Stimulated activated CD8-positive, alpha-beta memory T cell treated with anti-CD3 and anti-CD28 coated beads, Interleukin-7, amount 100 ng/mL, for 48 hours (primary cell): ENCODE results near the gene LGALS16.
"Not testable (repeated sequence)": the region's sequence is repeated elsewhere in the genome, so short reads cannot be mapped to it uniquely, and the experiment has no call there.

ENCODE experiments used
- DNase-seq, 2 donors: peaks; one replicate each; pipeline ENCODE4 v3.0.0-alpha.2; 2020; ENCODE audit warnings: low read depth in 1 of 2; ENCODE audit errors: extremely low read depth in 1 of 2

LGALS16 gene, protein sequence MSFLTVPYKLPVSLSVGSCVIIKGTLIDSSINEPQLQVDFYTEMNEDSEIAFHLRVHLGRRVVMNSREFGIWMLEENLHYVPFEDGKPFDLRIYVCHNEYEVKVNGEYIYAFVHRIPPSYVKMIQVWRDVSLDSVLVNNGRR

GRCh38 chr19:39655613-39656012 lies at the start of gene LGALS16:
TSS of gene LGALS16 (plus strand) at chr19:39655913. CDS start at chr19:39655962, 49 bp downstream.
- DNase-seq = no peak

DNA sequence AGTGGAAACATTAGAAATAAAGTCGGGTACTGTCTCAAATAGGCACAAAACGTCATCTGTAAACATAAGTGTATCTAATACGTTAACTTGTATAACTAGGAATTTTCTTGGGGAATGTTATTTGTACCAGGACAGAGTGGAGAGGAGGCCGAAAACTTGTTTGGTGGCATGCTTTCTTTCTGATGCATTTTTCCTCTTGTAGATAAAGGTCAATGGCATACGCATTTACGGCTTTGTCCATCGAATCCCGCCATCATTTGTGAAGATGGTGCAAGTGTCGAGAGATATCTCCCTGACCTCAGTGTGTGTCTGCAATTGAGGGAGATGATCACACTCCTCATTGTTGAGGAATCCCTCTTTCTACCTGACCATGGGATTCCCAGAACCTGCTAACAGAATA lies 48.7 kb upstream of the LGALS16 start:
- no peak for DNase-seq

DNA sequence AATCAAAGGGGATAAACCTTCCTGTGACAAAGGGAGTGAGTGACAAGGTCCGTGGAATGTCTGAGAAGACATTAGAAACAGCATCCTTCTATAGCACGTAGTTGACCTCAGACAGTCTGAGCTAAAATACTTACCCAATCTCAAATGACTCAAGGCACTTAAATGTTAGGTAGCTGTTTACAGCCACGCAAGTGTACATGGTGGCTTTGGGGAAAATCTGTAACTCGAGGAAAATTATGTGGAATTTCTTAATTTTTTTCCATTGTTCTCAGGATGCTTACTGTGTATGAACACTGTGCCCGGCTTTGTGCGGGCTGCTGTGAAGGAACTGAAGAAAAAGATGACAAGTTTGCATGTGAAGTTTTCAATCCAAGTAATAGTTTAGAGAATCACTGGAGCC lies 48.2 kb upstream of the LGALS16 start:
- no peak for DNase-seq

DNA sequence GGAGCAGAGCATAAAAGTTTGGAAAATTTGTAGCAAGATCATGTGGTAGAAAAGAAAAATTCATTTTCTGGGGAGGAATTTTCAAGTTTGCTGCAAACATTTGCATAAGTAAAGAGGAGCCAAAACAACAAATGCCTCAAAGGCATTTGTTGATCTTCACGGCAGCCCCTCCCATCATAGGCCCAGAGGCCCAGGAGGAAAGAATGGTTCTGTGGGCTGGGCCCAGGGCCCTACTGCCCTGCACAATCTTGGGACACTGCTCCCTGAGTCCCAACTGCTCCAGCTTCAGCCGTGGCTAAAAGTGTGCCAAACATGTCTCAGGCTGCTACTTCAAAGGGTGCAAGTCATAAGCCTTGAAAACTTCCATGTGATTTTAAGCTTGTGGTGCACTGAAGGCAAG lies 42.1 kb upstream of the LGALS16 start:
- no peak for DNase-seq

DNA sequence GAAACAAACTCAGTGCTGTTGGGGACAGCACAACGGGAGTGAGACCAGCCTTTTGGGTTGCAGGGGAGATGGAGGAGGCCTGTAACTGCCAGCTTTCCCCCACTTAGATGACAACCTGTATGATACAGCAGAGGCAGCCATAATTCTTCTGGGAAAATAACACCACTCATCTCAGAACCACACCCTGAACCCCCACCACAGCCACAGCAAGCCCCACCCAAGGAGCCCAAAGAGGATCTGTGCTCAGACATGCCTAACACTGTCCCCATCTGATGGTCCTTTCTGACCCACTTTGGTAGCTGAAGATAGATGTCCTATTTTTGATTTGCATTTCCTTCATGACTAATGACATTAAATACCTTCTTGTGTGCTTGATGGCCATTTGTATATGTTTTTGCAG lies 38.0 kb upstream of the LGALS16 start:
- no peak for DNase-seq

DNA sequence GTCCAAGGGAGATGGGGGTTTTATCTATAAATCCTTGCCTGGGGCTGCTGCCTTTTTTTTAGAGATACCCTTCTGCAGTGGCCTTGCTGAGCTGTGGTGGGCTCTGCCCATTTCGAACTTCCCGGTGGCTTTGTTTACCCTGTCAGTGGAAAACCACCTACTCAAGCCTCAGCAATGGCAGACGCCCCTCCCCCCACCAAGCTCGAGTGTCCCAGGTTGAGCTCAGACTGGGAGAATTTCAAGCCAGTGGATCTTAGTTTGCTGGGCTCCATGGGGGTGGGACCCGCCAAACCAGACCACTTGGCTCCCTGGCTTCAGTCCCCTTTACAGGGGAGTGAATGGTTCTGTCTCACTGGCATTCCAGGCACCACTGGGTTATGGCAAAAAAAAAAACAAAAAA lies 31.8 kb upstream of the LGALS16 start:
- no peak for DNase-seq

- not testable (repeated sequence) for DNase-seq
Observed at GRCh38 chr19:39627631-39628030, 28.1 kb upstream of the LGALS16 start.

DNA sequence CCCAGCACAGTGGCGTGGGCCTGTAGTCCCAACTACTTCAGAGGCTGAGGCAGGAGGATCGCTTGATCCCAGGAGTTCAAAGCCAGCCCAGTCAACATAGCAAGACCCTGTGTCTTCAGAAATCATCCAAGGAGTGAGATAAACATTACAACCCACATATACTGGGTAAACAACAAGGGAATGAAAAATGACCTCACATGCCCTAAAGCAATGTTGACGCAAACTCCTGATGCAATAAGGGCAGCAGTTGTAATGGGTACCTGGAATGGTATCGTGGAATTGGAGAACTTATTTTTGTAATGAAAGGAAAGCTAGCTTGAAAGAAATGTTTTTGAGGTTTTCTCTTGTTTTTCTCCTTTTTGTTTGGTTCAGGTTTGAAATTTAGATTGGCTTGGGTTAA lies 24.5 kb upstream of the LGALS16 start:
- DNase-seq = no peak

GRCh38 chr19:39631626-39632025 lies 24.1 kb upstream of the LGALS16 start:
- no peak for DNase-seq

GRCh38 chr19:39637891-39638290 lies 17.8 kb upstream of the LGALS16 start:
- DNase-seq = no peak

GRCh38 chr19:39641773-39642172 lies 13.9 kb upstream of the LGALS16 start:
- no peak for DNase-seq

DNA sequence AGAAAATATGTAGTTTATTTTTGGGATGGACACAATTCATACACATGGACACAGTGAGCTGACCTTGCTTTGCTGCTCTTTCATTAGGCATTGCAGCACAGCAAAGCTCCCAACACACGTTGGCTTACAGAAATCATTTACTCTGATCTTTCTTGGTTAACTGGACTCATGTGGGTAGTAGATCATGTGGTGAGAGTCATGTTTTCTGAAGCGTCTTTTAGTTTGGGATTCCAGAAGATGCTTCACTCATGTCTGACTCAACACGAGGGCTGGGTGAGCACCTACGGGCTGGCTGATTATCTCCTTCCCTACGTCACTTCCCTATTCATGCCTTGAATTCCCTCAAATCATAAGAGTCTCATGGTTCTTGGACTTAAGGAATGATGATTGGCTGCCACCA lies 12.1 kb upstream of the LGALS16 start:
- no peak for DNase-seq

- DNase-seq = no peak
Observed at GRCh38 chr19:39645800-39646411, 9.8 kb upstream of the LGALS16 start.

DNA sequence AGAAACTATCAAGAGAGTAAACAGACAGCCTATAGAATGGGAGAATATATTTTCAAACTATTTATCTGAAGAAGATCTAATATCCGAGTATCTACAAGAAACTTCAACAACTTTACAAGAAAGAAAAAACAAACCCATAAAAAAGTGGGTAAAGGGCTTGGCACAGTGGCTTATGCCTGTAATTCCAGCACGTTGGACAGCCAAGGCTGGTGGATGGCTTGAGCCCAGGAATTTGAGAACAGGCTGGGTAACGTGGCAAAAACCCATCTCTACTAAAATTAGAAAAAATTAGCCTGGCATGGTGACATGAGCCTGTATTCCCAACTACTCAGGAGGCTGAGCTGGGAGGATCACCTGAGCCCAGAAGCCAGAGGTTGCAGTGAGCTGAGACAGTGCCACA lies 7.8 kb upstream of the LGALS16 start:
- DNase-seq = no peak

GRCh38 chr19:39659791-39660190 lies 4.1 kb downstream of the LGALS16 start:
- DNase-seq = no peak

DNA sequence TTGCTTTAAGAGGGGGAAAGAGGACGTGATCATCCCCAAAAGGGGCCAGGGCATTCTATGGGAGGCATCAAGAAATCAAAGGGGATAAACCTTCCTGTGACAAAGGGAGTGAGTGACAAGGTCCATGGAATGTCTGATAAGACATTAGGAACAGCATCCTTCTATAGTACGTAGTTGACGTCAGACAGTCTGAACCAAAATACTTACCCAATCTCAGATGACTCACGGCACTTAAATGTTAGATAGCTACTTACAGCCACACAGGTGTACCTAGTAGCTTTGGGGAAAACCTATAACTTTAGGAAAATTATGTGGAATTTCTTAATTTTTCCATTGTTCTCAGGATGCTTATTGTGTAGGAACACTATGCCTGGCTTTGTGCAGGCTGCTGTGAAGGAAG lies 4.9 kb downstream of the LGALS16 start:
- DNase-seq = no peak

DNA sequence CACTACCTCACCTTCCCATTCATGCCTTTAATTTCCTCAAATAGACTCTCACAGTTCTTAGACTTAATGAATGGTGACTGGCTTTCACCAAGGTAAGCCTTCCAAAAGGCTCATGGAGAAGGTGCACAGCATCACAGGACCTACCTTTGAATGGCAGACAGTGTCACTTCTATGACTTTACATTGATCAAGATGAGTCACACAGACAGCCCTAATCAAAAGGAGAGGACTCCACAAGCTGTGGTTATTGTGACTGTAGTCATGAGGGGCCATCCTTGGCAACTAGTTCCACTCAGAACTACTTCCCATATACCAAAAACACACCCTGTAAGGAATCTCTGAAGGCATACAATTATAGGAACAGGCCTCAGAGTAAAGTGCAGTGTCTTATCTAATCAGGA lies 5.9 kb downstream of the LGALS16 start:
- no peak for DNase-seq

DNA sequence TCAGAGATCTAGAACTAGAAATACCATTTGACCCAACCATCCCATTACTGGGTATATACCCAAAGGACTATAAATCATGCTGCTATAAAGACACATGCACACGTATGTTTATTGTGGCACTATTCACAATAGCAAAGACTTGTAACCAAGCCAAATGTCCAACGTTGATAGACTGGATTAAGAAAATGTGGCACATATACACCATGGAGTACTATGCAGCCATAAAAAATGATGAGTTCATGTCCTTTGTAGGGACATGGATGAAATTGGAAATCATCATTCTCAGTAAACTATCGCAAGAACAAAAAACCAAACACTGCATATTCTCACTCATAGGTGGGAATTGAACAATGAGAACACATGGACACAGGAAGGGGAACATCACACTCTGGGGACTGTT lies 14.1 kb downstream of the LGALS16 start:
- DNase-seq = not testable (repeated sequence)

DNA sequence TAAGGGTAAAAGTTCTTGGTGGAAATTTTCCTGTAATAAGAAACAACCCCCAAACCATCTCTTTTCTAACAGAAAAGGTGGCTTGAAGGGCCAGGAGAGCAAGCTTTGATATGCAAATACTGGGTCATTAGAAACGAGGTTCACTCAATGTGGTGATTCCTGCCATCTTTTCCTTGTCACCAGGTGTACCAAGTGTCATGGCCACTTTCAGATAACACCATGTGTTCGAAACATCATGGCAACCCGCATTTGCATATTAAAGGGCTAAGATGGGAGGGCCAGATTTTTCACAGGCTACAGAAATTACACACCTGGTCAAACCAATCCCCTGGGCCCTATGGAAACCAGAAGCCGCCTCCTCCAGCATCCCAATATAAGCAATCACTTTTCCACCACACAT lies 15.3 kb downstream of the LGALS16 start:
- DNase-seq = no peak

DNA sequence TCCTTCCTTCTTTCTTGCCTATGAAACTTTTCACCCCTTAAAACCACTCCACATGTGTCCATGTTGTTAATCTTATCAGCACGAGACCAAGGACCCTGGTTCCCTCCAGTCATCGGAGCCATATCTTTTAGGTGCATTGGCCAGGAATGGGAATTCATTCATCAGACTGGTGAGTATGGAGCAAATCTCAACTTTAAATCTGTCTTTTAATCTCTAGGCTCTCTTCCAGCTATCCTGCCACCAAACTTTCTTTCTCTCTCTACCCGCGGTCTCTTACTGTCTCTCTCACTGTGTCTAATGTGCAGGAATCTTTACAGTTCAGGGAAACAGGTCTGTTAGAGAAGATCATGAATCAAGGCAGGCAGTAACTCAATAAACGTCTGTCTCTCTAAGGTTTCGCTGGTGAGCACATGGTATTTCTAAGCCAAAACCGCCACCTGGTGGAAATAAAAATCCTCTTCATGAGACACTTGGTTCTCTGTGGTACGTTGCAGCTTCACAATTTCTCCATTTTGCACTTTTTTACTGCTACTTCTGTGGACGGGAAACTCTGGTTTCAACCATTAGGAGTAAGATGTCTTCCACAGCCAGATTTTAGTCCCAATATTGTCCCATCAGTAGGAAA lies 16.1 kb downstream of the LGALS16 start:
- no peak for DNase-seq

DNA sequence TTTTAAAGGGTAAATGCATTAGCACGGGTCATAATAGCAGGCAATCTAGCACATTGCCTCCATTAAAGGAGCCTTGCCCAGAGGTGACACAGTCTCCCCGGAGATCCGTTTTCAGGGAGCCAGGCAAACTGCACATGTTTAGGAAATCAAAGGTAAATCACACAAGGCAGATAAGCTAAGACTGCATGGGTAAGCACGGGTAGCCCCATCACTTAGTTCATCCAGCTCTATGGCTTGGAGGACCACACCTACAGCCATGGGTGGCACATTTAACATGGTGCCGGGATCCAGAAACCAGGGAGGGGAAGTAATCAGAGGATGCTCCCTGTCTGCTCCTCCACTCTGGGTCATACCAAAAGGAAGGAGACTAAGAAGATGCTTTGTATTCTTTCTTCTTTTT lies 16.8 kb downstream of the LGALS16 start:
- DNase-seq = no peak

- not testable (repeated sequence) for DNase-seq
Observed at GRCh38 chr19:39673862-39674261, 18.1 kb downstream of the LGALS16 start.

- no peak for DNase-seq
Observed at GRCh38 chr19:39676004-39676403, 20.3 kb downstream of the LGALS16 start.
